Skeletal muscle cell (primary cell): Measurements from ENCODE around the gene BEND7.
A peak's percentile ranks its signal among the peaks of the same experiment; 100 is the strongest.
"Not testable (repeated sequence)": the region's sequence is repeated elsewhere in the genome, so short reads cannot be mapped to it uniquely, and the experiment has no call there.

ENCODE experiments used
- DNase-seq: peaks from one replicate; pipeline ENCODE4 v3.0.0-alpha.2; 2010; ENCODE audit warnings: low read depth
- H3K4me3 ChIP-seq: 2 replicates; pipeline ENCODE4 v1.5.1; 2011; ENCODE audit warnings: low read depth, mild to moderate bottlenecking, control low read depth, low read length, moderate library complexity

Gene BEND7

GRCh38 chr10:13528875-13529713, at the start of gene BEND7:
BEND7 (minus strand) TSS chr10:13529014; CDS start chr10:13528533, 481 bp downstream.
- H3K4me3 ChIP-seq = peak within 1 kb of the TSS; percentile 48
- DNase-seq = no peak

GRCh38 chr10:13573960-13574359, 45.1 kb upstream of the BEND7 start:
- no peak overlapping the region for H3K4me3 ChIP-seq
- no peak for DNase-seq

- DNase-seq = no peak
- no peak overlapping the region for H3K4me3 ChIP-seq
These were observed 42.7 kb upstream of the BEND7 start for GRCh38 chr10:13571541-13571940.

- no peak overlapping the region for H3K4me3 ChIP-seq
- DNase-seq = no peak
These were observed 38.2 kb upstream of the BEND7 start for GRCh38 chr10:13567030-13567429.

GRCh38 chr10:13564576-13564975, 35.8 kb upstream of the BEND7 start:
- no peak for DNase-seq
- H3K4me3 ChIP-seq = no peak overlapping the region

- H3K4me3 ChIP-seq = no peak overlapping the region
- no peak for DNase-seq
These were observed 34.9 kb upstream of the BEND7 start for GRCh38 chr10:13563481-13564445.

- DNase-seq = no peak
- H3K4me3 ChIP-seq = no peak overlapping the region
These were observed 31.8 kb upstream of the BEND7 start for GRCh38 chr10:13560597-13560996.

- no peak for DNase-seq
- H3K4me3 ChIP-seq = no peak overlapping the region
These were observed 30.4 kb upstream of the BEND7 start for GRCh38 chr10:13559124-13559700.

GRCh38 chr10:13555884-13556510, 27.2 kb upstream of the BEND7 start:
- no peak overlapping the region for H3K4me3 ChIP-seq
- no peak for DNase-seq

- no peak for DNase-seq
- no peak overlapping the region for H3K4me3 ChIP-seq
These were observed 22.0 kb upstream of the BEND7 start for GRCh38 chr10:13550802-13551201.

GRCh38 chr10:13542533-13542932, 13.7 kb upstream of the BEND7 start:
- H3K4me3 ChIP-seq = no peak overlapping the region
- DNase-seq = no peak

GRCh38 chr10:13537985-13538384, 9.2 kb upstream of the BEND7 start:
- not testable (repeated sequence) for H3K4me3 ChIP-seq, DNase-seq

GRCh38 chr10:13536674-13537366, 8.0 kb upstream of the BEND7 start:
- DNase-seq = no peak
- H3K4me3 ChIP-seq = no peak overlapping the region

- no peak for DNase-seq
- H3K4me3 ChIP-seq = no peak overlapping the region
These were observed 6.5 kb upstream of the BEND7 start for GRCh38 chr10:13535346-13535745.

GRCh38 chr10:13529714-13529973, 830 bp upstream of the BEND7 start:
- H3K4me3 ChIP-seq = peak overlapping the region; percentile 48
- no peak for DNase-seq

GRCh38 chr10:13528123-13528874, 515 bp downstream of the BEND7 start:
- DNase-seq = no peak
- peak overlapping the region; percentile 43 for H3K4me3 ChIP-seq

- peak overlapping the region; percentile 43 for H3K4me3 ChIP-seq
- DNase-seq = no peak
These were observed 1.0 kb downstream of the BEND7 start for GRCh38 chr10:13527864-13528122.

- no peak for DNase-seq
- H3K4me3 ChIP-seq = no peak overlapping the region
These were observed 1.6 kb downstream of the BEND7 start for GRCh38 chr10:13526948-13527863.
